Stimulated activated memory B cell treated with anti-CD40 and anti-IgM and Interleukin-4, amounts not matched to agents 10 μg/mL and 1 μg/mL and 100 μg/mL, for 72 hours (primary cell): ENCODE data around the gene KCNS3.
"Not testable (repeated sequence)": the region's sequence is repeated elsewhere in the genome, so short reads cannot be mapped to it uniquely, and the experiment has no call there.

Experiments
- ATAC-seq: fragments of 150-1000 bp; cut with Tn5 transposase; 2 replicates; pipeline ENCODE4 v1.10.0; 2021
- H3K27ac Mint-ChIP-seq: one replicate; pipeline ENCODE4 v1.8.0; 2022; ENCODE audit warnings: mild to moderate bottlenecking, mixed read lengths
- H3K27me3 Mint-ChIP-seq: one replicate; pipeline ENCODE4 v1.8.0; 2022; ENCODE audit warnings: mixed read lengths
- H3K36me3 Mint-ChIP-seq: one replicate; pipeline ENCODE4 v1.8.0; 2022; ENCODE audit warnings: mixed read lengths
- H3K4me1 Mint-ChIP-seq: one replicate; pipeline ENCODE4 v1.8.0; 2022; ENCODE audit warnings: mixed read lengths
- H3K4me3 Mint-ChIP-seq: one replicate; pipeline ENCODE4 v1.8.0; 2022; ENCODE audit warnings: mild to moderate bottlenecking, moderate library complexity, mixed read lengths
- H3K9me3 Mint-ChIP-seq: one replicate; pipeline ENCODE4 v1.8.0; 2022; ENCODE audit warnings: mixed read lengths

Gene KCNS3

DNA sequence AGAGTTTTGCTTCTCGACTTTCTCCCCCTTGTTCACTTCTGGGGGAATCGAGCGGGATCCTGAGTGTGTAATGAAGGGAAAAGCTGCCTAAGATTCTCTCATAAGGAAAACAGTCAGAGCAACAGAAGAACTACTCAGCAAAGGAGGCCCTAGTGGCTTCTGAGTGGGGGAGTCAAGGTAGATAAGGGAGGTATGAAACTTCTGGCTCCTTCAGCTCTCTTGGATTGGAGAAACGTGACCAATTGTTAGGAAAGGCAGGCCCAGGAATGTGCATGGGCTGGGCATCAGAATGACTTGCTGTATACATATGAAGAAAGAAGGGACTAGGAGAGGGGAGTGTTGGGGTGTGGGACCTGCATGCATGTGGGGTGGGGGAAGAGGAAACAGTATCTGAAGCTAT is 73.1 kb downstream of the KCNS3 start:
- Mint-ChIP-seq H3K4me1 (no peaks in the 10 kb centered on the region), H3K27me3 (peaks cover 29% of the 10 kb centered on the region), H3K27ac (no peak overlapping the region), H3K9me3 (no peaks in the 10 kb centered on the region), H3K36me3 (no peaks in the 10 kb centered on the region), H3K4me3 (no peak overlapping the region)
- no peak for ATAC-seq

GRCh38 chr2:17958466-17959092 is 80.1 kb downstream of the KCNS3 start:
- peaks cover 42% of the 10 kb centered on the region for H3K27me3 Mint-ChIP-seq
- H3K9me3 Mint-ChIP-seq, result peaks cover 5% of the 10 kb centered on the region
- H3K4me1 Mint-ChIP-seq, result no peaks in the 10 kb centered on the region
- no peak overlapping the region for H3K27ac Mint-ChIP-seq
- peak; percentile 46 for ATAC-seq
- no peak overlapping the region for H3K4me3 Mint-ChIP-seq
- H3K36me3 Mint-ChIP-seq, result no peaks in the 10 kb centered on the region

DNA sequence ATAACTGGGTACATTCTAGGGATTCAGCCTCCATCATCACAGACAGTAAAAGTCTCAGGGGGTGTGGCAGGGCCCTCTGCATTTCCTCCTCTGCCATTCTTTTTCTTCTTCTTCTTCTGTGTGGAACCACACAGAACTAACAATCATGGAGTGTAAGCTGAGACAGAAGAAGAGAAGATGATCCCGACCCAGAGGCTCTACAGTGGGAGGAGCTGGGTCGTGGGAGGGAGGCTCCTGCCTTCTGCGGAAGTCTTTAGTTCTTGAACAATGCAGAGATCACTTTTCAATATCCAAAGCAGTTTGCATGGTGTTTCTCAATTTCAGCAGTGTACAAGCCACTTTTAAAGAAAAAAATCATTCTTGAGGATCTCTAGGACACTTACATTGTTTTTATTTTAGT is 80.9 kb downstream of the KCNS3 start:
- no peak overlapping the region for H3K4me3 Mint-ChIP-seq
- H3K4me1 Mint-ChIP-seq, result no peaks in the 10 kb centered on the region
- no peak for ATAC-seq
- H3K36me3 Mint-ChIP-seq, result no peaks in the 10 kb centered on the region
- no peak overlapping the region for H3K27ac Mint-ChIP-seq
- H3K27me3 Mint-ChIP-seq, result peaks cover 42% of the 10 kb centered on the region
- peaks cover 5% of the 10 kb centered on the region for H3K9me3 Mint-ChIP-seq

GRCh38 chr2:17959833-17960232 is 81.4 kb downstream of the KCNS3 start:
- no peak for ATAC-seq
- H3K36me3 Mint-ChIP-seq, result no peaks in the 10 kb centered on the region
- no peaks in the 10 kb centered on the region for H3K4me1 Mint-ChIP-seq
- peaks cover 5% of the 10 kb centered on the region for H3K9me3 Mint-ChIP-seq
- H3K27ac Mint-ChIP-seq, result no peak overlapping the region
- no peak overlapping the region for H3K4me3 Mint-ChIP-seq
- H3K27me3 Mint-ChIP-seq, result peaks cover 44% of the 10 kb centered on the region

- peaks cover 12% of the 10 kb centered on the region for H3K9me3 Mint-ChIP-seq
- peaks cover 47% of the 10 kb centered on the region for H3K27me3 Mint-ChIP-seq
These were observed 82.5 kb downstream of the KCNS3 start for GRCh38 chr2:17960925-17961324.

GRCh38 chr2:17961789-17962188 is 83.3 kb downstream of the KCNS3 start:
- no peak for ATAC-seq
- Mint-ChIP-seq H3K4me3 (no peak overlapping the region), H3K27me3 (peaks cover 56% of the 10 kb centered on the region), H3K4me1 (peaks cover 5% of the 10 kb centered on the region), H3K9me3 (peaks cover 14% of the 10 kb centered on the region), H3K36me3 (no peaks in the 10 kb centered on the region), H3K27ac (no peak overlapping the region)

More at GRCh38 chr2:17960925-17961324, 82.5 kb downstream of the KCNS3 start:
- Mint-ChIP-seq H3K4me3 (no peak overlapping the region), H3K4me1 (no peaks in the 10 kb centered on the region), H3K36me3 (no peaks in the 10 kb centered on the region), H3K27ac (no peak overlapping the region)
- ATAC-seq, result no peak

DNA sequence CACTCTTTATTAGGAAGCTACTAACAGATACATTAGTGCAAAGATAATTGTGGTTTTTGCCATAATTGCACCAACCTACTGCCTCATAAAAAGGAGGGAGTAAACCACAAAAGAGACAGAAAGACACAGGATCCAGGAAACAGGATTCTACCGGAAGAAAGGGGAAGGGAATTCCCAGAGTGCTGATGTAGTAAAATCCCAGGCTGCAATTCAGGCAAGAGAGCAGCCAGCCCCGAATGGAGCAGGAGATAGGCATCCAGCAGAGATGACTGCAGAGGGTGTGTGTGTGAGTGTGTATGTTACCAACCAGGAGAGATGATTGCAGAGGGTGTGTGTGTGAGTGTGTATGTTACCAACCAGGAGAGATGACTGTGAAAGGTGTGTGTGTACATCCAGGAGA is 84.4 kb downstream of the KCNS3 start:
- Mint-ChIP-seq H3K36me3 (no peaks in the 10 kb centered on the region), H3K4me3 (no peak overlapping the region), H3K9me3 (peaks cover 14% of the 10 kb centered on the region), H3K27me3 (peaks cover 59% of the 10 kb centered on the region), H3K27ac (no peak overlapping the region), H3K4me1 (peaks cover 9% of the 10 kb centered on the region)
- ATAC-seq, result no peak

- not testable (repeated sequence) for H3K27ac Mint-ChIP-seq, ATAC-seq, H3K36me3 Mint-ChIP-seq, H3K4me3 Mint-ChIP-seq, H3K4me1 Mint-ChIP-seq
- H3K27me3 Mint-ChIP-seq, result peaks cover 66% of the 10 kb centered on the region
- peaks cover 14% of the 10 kb centered on the region for H3K9me3 Mint-ChIP-seq
These were observed 85.1 kb downstream of the KCNS3 start for GRCh38 chr2:17963571-17963970.

DNA sequence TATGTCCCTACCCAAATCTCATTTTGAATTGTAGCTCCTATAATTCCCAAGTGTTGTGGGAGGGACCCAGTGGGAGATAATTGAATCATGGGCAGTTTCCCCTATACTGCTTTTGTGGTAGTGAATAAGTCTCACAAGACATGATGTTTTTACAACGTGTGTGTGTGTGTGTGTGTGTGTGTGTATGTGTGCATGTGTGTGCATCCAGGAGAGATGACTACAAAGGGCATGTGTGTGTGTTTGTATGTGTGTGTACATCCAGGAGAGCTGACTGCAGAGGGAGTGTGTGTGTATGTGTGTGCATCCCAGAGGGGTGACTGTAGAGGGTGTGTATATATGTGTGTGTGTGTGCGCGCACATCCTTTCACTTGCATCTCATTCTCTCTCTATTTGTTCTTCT is 86.7 kb downstream of the KCNS3 start:
- no peak overlapping the region for H3K4me3 Mint-ChIP-seq
- no peaks in the 10 kb centered on the region for H3K36me3 Mint-ChIP-seq
- no peak for ATAC-seq
- peaks cover 78% of the 10 kb centered on the region for H3K27me3 Mint-ChIP-seq
- peaks cover 14% of the 10 kb centered on the region for H3K9me3 Mint-ChIP-seq
- H3K27ac Mint-ChIP-seq, result no peak overlapping the region
- peaks cover 9% of the 10 kb centered on the region for H3K4me1 Mint-ChIP-seq

GRCh38 chr2:17966798-17967197 is 88.3 kb downstream of the KCNS3 start:
- no peak overlapping the region for H3K4me3 Mint-ChIP-seq
- H3K36me3 Mint-ChIP-seq, result no peaks in the 10 kb centered on the region
- peaks cover 76% of the 10 kb centered on the region for H3K27me3 Mint-ChIP-seq

GRCh38 chr2:17969661-17970060 is 91.2 kb downstream of the KCNS3 start:
- Mint-ChIP-seq H3K4me1 (peaks cover 9% of the 10 kb centered on the region), H3K27ac (no peak overlapping the region), H3K36me3 (no peaks in the 10 kb centered on the region), H3K9me3 (peaks cover 8% of the 10 kb centered on the region), H3K4me3 (no peak overlapping the region), H3K27me3 (peaks cover 71% of the 10 kb centered on the region)
- no peak for ATAC-seq

More at GRCh38 chr2:17966798-17967197, 88.3 kb downstream of the KCNS3 start:
- no peak for ATAC-seq
- Mint-ChIP-seq H3K27ac (no peak overlapping the region), H3K4me1 (peaks cover 9% of the 10 kb centered on the region), H3K9me3 (peaks cover 14% of the 10 kb centered on the region)

- Mint-ChIP-seq H3K4me1 (peaks cover 5% of the 10 kb centered on the region), H3K27me3 (peaks cover 51% of the 10 kb centered on the region), H3K4me3 (no peak overlapping the region), H3K27ac (no peak overlapping the region), H3K36me3 (no peaks in the 10 kb centered on the region), H3K9me3 (no peaks in the 10 kb centered on the region)
- ATAC-seq, result no peak
These were observed 93.2 kb downstream of the KCNS3 start for GRCh38 chr2:17971531-17972125.

DNA sequence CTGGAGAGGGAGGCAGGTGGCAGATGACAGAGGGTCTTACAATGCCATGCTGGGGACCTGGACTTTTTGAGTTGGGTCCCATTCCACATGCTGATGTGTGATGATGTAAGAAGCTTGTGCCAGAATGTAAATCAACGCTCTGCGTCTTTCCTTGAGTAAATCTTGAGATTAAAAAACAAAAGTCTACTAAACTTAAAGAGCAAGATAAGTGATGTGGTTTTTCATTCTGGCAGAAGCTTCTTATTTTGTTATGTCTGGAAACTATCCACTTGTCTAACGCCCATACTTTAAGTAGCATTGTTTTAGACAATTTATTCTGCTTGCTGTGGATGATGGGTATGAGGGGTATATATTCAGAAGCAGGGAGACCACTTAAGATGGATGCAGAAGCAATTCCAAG is 94.5 kb downstream of the KCNS3 start:
- Mint-ChIP-seq H3K4me3 (no peak overlapping the region), H3K9me3 (no peaks in the 10 kb centered on the region), H3K27me3 (peaks cover 45% of the 10 kb centered on the region), H3K27ac (no peak overlapping the region), H3K4me1 (no peaks in the 10 kb centered on the region), H3K36me3 (no peaks in the 10 kb centered on the region)
- ATAC-seq, result no peak

GRCh38 chr2:17975401-17975800 is 96.9 kb downstream of the KCNS3 start:
- H3K36me3 Mint-ChIP-seq, result no peaks in the 10 kb centered on the region
- no peaks in the 10 kb centered on the region for H3K9me3 Mint-ChIP-seq
- peaks cover 30% of the 10 kb centered on the region for H3K27me3 Mint-ChIP-seq
- no peak overlapping the region for H3K27ac Mint-ChIP-seq
- H3K4me1 Mint-ChIP-seq, result no peaks in the 10 kb centered on the region
- ATAC-seq, result no peak
- no peak overlapping the region for H3K4me3 Mint-ChIP-seq

DNA sequence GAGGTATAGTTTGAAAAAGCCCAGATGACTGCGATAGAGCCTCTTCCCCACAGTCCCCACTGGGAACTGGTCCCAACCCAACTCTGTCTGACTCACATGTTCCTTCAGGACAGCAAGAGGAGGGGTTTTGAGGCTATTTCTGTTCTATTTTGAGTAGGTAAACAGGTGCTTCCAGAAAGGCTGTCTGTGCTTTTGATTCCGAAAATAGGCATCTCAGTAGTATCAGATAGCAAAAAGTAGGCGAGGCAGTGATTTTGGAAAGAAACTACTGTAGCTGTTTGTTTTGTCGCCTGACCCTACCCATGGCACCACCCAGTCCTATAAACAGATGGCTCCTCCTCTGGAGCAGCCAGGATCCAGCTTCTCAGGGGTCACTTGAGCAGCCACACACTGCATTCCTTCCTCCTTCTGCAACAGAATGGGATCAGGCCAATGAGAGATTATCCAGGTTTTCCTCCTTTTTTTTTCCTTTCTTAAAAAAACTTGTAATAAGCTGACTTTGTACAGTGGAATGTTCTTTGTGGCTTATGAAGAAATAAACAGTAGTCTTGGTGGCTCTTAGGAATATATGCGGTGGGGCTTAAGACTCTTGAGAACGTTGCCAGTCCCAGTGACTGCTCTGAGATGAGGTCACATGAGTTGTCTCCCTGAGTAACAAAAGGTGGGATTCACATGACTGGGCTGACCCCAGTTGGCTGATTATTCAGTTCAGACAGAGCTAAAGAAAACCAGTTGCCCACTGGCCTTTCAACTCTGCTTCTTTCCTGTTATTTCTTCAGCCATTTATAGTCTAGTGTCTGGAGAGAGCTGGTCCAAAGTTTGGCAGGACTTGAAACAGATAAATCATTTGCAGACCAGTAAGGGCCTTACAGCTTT is 98.6 kb downstream of the KCNS3 start:
- H3K4me3 Mint-ChIP-seq, result no peak overlapping the region
- no peak for ATAC-seq
- no peak overlapping the region for H3K27ac Mint-ChIP-seq
- H3K4me1 Mint-ChIP-seq, result no peaks in the 10 kb centered on the region
- peaks cover 18% of the 10 kb centered on the region for H3K27me3 Mint-ChIP-seq
- no peaks in the 10 kb centered on the region for H3K36me3 Mint-ChIP-seq
- no peaks in the 10 kb centered on the region for H3K9me3 Mint-ChIP-seq

- peaks cover 5% of the 10 kb centered on the region for H3K27me3 Mint-ChIP-seq
- no peak for ATAC-seq
- H3K36me3 Mint-ChIP-seq, result no peaks in the 10 kb centered on the region
- no peaks in the 10 kb centered on the region for H3K9me3 Mint-ChIP-seq
- no peaks in the 10 kb centered on the region for H3K4me1 Mint-ChIP-seq
- no peak overlapping the region for H3K27ac Mint-ChIP-seq
- no peak overlapping the region for H3K4me3 Mint-ChIP-seq
These were observed 101.2 kb downstream of the KCNS3 start for GRCh38 chr2:17979707-17980106.
